MM.1S (cell line): ENCODE measurements around the gene LITAF.

Experiments used
- EZH2 ChIP-seq: fragments of 300-600 bp; sonication (generic); optimal IDR thresholded peaks from 2 replicates; pipeline ENCODE3; 2017; ENCODE audit warnings: low read depth, mild to moderate bottlenecking, antibody characterized with exemption, low read length, mixed read lengths
- TF ChIP-seq, protein P1 (sequence below): fragments of 300-600 bp; sonication (generic); IDR thresholded peaks from 2 replicates; pipeline ENCODE4 v1.5.1; 2016; ENCODE audit warnings: antibody characterized with exemption, low read length, mixed read lengths

GRCh38 chr16:11515540-11516430 is 70.9 kb downstream of the LITAF start:
- TF ChIP-seq, protein P1, sequence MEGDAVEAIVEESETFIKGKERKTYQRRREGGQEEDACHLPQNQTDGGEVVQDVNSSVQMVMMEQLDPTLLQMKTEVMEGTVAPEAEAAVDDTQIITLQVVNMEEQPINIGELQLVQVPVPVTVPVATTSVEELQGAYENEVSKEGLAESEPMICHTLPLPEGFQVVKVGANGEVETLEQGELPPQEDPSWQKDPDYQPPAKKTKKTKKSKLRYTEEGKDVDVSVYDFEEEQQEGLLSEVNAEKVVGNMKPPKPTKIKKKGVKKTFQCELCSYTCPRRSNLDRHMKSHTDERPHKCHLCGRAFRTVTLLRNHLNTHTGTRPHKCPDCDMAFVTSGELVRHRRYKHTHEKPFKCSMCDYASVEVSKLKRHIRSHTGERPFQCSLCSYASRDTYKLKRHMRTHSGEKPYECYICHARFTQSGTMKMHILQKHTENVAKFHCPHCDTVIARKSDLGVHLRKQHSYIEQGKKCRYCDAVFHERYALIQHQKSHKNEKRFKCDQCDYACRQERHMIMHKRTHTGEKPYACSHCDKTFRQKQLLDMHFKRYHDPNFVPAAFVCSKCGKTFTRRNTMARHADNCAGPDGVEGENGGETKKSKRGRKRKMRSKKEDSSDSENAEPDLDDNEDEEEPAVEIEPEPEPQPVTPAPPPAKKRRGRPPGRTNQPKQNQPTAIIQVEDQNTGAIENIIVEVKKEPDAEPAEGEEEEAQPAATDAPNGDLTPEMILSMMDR = no peak
- TF ChIP-seq EZH2 = no peak
